ENCODE measurements around the gene KIF19.

DNA sequence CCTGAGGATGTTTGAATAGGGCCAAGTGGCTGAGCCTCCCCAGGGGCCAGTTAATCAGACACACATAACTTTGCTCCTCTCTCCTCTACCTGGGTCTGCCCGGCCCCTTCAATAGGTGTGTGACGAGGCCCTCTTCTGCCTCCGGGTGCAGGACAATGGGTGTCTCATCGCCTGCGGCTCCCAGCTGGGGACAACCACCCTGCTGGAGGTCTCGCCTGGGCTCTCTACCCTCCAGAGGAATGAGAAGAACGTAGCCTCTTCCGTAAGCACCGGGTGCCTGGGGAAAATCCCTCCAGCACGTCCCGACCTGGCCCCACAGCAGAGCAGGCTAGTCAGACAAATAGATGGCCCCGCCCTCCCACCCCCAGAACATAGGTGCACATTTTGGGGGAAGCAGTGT lies 16.1 kb upstream of the KIF19 start:
- no peak for TF ChIP-seq EHF (CRISPR knock-in tag; IDR thresholded peaks at IDR 0.05)
- TF ChIP-seq BHLHE40 (IDR thresholded peaks at IDR 0.05; ENCODE audit: low read depth, low read length), result no peak
- TF ChIP-seq, protein P1, sequence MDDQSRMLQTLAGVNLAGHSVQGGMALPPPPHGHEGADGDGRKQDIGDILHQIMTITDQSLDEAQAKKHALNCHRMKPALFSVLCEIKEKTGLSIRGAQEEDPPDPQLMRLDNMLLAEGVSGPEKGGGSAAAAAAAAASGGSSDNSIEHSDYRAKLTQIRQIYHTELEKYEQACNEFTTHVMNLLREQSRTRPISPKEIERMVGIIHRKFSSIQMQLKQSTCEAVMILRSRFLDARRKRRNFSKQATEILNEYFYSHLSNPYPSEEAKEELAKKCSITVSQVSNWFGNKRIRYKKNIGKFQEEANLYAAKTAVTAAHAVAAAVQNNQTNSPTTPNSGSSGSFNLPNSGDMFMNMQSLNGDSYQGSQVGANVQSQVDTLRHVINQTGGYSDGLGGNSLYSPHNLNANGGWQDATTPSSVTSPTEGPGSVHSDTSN (IDR thresholded peaks at IDR 0.05), result no peak
- TF ChIP-seq, protein P2, sequence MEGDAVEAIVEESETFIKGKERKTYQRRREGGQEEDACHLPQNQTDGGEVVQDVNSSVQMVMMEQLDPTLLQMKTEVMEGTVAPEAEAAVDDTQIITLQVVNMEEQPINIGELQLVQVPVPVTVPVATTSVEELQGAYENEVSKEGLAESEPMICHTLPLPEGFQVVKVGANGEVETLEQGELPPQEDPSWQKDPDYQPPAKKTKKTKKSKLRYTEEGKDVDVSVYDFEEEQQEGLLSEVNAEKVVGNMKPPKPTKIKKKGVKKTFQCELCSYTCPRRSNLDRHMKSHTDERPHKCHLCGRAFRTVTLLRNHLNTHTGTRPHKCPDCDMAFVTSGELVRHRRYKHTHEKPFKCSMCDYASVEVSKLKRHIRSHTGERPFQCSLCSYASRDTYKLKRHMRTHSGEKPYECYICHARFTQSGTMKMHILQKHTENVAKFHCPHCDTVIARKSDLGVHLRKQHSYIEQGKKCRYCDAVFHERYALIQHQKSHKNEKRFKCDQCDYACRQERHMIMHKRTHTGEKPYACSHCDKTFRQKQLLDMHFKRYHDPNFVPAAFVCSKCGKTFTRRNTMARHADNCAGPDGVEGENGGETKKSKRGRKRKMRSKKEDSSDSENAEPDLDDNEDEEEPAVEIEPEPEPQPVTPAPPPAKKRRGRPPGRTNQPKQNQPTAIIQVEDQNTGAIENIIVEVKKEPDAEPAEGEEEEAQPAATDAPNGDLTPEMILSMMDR (IDR thresholded peaks at IDR 0.05), result no peak
- TF ChIP-seq, protein P3, sequence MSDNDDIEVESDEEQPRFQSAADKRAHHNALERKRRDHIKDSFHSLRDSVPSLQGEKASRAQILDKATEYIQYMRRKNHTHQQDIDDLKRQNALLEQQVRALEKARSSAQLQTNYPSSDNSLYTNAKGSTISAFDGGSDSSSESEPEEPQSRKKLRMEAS (IDR thresholded peaks at IDR 0.05), result no peak
- TF ChIP-seq POLR2A (IDR thresholded peaks at IDR 0.05; ENCODE audit: low read length), result no peak
- no peak for TF ChIP-seq SREBF2 (IDR thresholded peaks at IDR 0.05)
- TF ChIP-seq POLR2AphosphoS2 (conservative IDR thresholded peaks at IDR 0.05; ENCODE audit: low read length), result no peak
- TF ChIP-seq, protein P4, sequence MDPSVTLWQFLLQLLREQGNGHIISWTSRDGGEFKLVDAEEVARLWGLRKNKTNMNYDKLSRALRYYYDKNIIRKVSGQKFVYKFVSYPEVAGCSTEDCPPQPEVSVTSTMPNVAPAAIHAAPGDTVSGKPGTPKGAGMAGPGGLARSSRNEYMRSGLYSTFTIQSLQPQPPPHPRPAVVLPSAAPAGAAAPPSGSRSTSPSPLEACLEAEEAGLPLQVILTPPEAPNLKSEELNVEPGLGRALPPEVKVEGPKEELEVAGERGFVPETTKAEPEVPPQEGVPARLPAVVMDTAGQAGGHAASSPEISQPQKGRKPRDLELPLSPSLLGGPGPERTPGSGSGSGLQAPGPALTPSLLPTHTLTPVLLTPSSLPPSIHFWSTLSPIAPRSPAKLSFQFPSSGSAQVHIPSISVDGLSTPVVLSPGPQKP (IDR thresholded peaks at IDR 0.05; ENCODE audit: low read depth, low read length), result no peak
- no peak for TF ChIP-seq GATA3 (IDR thresholded peaks at IDR 0.05; ENCODE audit: borderline replicate concordance)
- TF ChIP-seq JUNB (IDR thresholded peaks at IDR 0.05), result no peak
- no peak for TF ChIP-seq MAFK (IDR thresholded peaks at IDR 0.05; ENCODE audit: partially characterized antibody)
- TF ChIP-seq CHD2 (IDR thresholded peaks at IDR 0.05; ENCODE audit: low read length, partially characterized antibody), result no peak
- TF ChIP-seq TP53 (CRISPR knock-in tag; IDR thresholded peaks at IDR 0.05), result no peak

All from A549 (cell line).